Measurements from ENCODE around the gene MELTF. TPM values are rescaled to one million over a fixed set of nuclear protein-coding genes. Genes with fewer than 3 reads are reported as not detected.

Gene MELTF
- polyA plus RNA-seq, 1 experiment: 1.8 TPM

DNA sequence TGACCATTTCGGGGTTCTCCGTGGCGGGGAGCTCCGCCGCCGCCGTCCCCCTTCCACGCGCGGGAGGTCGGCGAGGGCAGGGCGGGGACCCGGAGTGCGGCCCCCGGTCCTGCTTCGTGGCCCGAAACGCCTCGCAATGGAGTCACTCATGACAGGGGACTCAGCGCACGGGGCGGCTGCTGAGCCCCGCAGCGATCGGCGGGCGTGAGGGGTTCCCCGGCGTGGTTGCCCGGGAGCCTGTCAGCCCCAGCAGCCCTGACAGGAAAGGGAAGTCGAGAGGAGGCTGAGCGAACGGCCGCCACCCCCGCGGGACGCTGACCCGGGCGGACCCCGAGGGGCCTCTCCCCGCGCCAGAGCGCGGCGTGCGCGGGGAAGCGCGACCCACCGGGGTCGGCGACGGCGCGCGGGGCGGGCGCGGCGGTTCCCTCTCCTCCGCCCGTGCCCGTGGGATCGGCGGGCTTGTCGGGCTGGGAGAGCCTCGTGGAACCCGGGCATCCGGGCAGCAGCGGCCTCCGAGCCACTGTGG, 60.4 kb downstream of the MELTF start:
- DNase-seq (ENCODE audit: low read depth): no peak
- POLR2A ChIA-PET: no interaction called here
- Histone ChIP-seq H3K36me3 (ENCODE audit: control insufficient read depth, insufficient read depth, low read length) (no peaks in the 10 kb centered on the region), H3K27me3 (ENCODE audit: control insufficient read depth, insufficient read depth, low read length) (no peaks in the 10 kb centered on the region; the same call in 1 of the 2 replicates), H3K4me3 (ENCODE audit: low read depth, low read length) (peak overlapping the region; percentile 68)
- CTCF ChIA-PET: interaction anchor here (0.6 to 3.1 kb wide), 4 partner anchors 10 to 256 kb away, joined by 3 to 16 read pairs (median 4); no protein-coding TSS in a partner anchor
- no peak for TF ChIP-seq CTCF (IDR thresholded peaks at IDR 0.05; ENCODE audit: insufficient read depth, low read depth, low read length)

DNA sequence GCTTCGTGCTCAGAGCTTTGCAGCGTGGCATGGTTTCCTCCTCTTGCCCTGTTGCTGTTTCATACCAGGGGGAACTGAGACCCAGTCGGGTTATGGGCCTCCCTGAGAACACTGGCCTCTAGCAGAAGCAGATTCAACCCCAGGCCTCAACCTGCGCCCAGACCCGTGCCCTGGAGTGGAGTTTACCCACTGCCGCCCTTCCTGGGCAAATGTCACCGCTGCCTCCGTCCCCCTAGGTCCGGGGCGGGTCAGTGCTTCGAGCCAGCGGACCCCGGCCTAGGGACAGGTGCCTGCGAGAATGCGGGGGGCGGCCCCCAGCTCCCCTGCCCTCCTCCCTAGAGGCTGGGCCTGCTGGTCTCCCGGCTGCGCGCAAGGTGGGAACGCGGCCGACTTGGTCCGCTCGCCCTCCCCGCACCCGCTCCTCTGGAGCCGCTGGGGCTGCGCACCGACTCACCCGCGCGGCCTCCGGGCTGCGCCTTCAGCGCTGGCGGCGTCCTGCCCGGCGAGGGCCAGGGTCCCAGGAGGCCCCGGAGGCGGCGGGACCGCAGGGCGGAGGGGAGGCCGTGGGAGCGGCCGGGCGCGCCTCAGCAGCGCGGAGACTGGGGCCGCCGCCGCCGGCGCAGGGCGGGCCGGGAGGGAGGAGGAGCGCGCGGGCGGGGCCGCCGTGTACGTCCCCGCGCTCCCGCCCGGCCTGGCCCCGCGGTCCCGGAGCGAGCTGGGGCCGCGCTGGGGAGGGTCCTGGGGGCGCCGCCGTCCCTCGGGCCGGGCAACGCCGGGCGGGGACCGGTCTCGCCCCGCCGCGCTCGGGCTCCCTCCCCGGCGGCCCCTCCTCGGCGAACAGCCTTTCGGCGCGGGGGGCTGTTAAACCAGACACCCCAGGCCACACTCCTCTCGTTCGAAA, 61.1 kb downstream of the MELTF start, which contains the start of gene PIGZ:
Gene PIGZ, minus strand, starts transcription at position 601 of the 901 bp plus-strand sequence. CDS start 16,802 bp downstream, outside the sequence.
- DNase-seq (ENCODE audit: low read depth): no peak
- peak within 1 kb of the TSS; percentile 68 for H3K4me3 ChIP-seq (ENCODE audit: low read depth, low read length)
- POLR2A ChIA-PET: interaction anchor here (0.6 kb wide), 1 partner anchor 41 kb away, joined by 14 read pairs; no protein-coding TSS in a partner anchor
- no peaks in the 10 kb centered on the region for H3K36me3 ChIP-seq (ENCODE audit: control insufficient read depth, insufficient read depth, low read length)
- TF ChIP-seq CTCF (IDR thresholded peaks at IDR 0.05; ENCODE audit: insufficient read depth, low read depth, low read length): no peak
- no peaks in the 10 kb centered on the region; the same call in 1 of the 2 replicates for H3K27me3 ChIP-seq (ENCODE audit: control insufficient read depth, insufficient read depth, low read length)
- CTCF ChIA-PET: interaction anchor here (0.5 to 3.1 kb wide), 6 partner anchors 9 to 502 kb away, joined by 3 to 16 read pairs (median 4); no protein-coding TSS in a partner anchor

DNA sequence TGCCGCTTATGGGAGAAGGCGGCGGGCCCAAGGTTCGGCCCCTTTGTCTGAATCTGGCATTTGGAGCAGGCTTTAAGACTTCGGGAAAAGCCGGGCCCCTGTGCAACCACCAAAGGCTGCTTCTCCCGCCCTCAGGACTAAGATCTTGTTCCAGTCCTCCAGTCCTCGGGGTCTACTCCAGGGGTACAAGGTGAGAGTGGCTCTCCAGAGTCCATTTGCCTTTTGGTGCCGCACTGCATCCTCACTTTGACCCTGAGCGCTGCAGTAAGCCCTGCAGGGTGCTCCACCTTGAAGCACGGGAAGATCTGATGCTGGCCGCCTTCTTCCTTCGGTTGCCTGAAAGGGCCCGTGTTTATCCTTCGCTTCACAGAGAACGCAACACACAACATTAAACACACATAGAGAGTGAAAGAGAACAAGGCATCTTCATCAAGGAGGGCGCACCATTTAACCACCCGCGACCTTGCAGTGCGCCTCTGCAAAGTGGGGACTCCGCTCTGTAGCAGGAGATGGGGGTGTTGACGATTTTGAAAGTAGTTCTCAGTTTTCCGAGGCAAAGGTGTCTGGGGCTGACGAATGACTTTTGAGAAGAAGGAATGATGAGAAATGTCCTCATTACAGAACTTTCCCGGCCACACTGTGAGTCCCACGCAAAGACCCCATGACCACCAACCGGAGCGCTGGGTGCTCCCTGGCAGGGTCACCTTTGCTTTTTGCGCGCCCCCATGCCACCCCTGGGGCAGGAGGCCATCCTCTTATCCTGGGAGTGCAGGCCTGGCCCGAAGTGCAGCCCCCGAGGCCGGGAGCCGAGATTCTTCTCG, 62.0 kb downstream of the MELTF start:
- TF ChIP-seq CTCF (IDR thresholded peaks at IDR 0.05; ENCODE audit: insufficient read depth, low read depth, low read length): no peak
- ChIA-PET POLR2A (interaction anchor here (0.6 kb wide), 1 partner anchor 40 kb away, joined by 14 read pairs; no protein-coding TSS in a partner anchor), CTCF (interaction anchor here (0.5 to 1.3 kb wide), 3 partner anchors 9 to 503 kb away, joined by 3 to 4 read pairs (median 4); no protein-coding TSS in a partner anchor)
- Histone ChIP-seq H3K27me3 (ENCODE audit: control insufficient read depth, insufficient read depth, low read length) (no peaks in the 10 kb centered on the region; the same call in 1 of the 2 replicates), H3K4me3 (ENCODE audit: low read depth, low read length) (peak overlapping the region; percentile 68), H3K36me3 (ENCODE audit: control insufficient read depth, insufficient read depth, low read length) (no peaks in the 10 kb centered on the region)
- no peak for DNase-seq (ENCODE audit: low read depth)

- Histone ChIP-seq H3K36me3 (ENCODE audit: control insufficient read depth, insufficient read depth, low read length) (no peaks in the 10 kb centered on the region), H3K4me3 (ENCODE audit: low read depth, low read length) (no peak overlapping the region), H3K27me3 (ENCODE audit: control insufficient read depth, insufficient read depth, low read length) (no peaks in the 10 kb centered on the region; the same call in 1 of the 2 replicates)
- no peak for TF ChIP-seq CTCF (IDR thresholded peaks at IDR 0.05; ENCODE audit: insufficient read depth, low read depth, low read length)
- CTCF ChIA-PET: interaction anchor here (0.6 to 1.3 kb wide), 2 partner anchors 8 to 15 kb away, joined by 3 to 4 read pairs; no protein-coding TSS in a partner anchor
- DNase-seq (ENCODE audit: low read depth): no peak
- POLR2A ChIA-PET: no interaction called here
Observed at GRCh38 chr3:196966526-196967401, 62.9 kb downstream of the MELTF start.

Data from BJ (cell line).